ENCODE measurements around the gene AK9.

Gene AK9

DNA sequence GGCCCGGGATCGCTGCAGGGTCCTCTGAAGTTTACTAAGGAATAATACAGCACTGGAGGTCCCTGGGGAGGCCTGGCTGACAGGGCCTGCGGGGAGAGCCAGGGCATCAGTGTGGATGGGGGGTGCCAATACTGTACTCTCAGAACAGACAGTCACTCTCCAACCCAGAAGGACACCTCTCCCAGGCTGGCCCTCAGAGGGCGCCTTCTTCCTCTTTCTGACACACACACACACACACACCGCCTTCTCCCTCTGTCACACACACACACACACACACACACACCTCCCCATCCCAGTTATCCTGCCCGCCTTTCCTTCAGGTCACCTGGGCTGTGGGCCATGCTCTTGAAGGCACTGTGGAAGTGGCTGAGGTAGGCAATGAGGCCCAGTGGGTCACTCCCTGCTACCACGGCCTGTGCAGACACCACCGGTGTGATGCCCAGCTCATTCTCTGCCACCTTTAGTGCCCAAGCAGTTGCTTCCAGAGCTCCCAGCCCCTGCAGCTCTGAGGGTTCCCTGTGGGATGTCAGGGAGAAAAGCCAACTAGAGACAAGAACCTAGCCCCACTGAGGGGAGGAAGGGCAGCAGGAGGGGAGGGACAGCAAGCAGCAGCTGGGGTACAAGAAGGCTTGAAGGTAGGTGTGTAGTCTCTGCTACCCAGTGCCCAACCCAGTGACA lies 243.0 kb downstream of the AK9 start:
- Histone ChIP-seq H3K27ac (ENCODE audit: low read length) (0 out of 2 replicates have a peak overlapping the region, but pooled peaks have one; percentile 28), H3K4me3 (ENCODE audit: low read depth in 1 of 2, low read length in 2 of 2) (no peak overlapping the region), H3K79me2 (ENCODE audit: insufficient read depth, low read length) (no peaks in the 10 kb centered on the region), H3K4me2 (ENCODE audit: insufficient read depth, low read length) (no peak overlapping the region), H3K9me3 (ENCODE audit: insufficient read depth, low read length, severe bottlenecking) (no peaks in the 10 kb centered on the region), H3K36me3 (ENCODE audit: insufficient read depth, low read length) (peaks cover 63% of the 10 kb centered on the region), H3K9ac (ENCODE audit: low read depth, low read length) (no peak overlapping the region), H4K20me1 (ENCODE audit: insufficient read depth, low read length) (peaks cover 8% of the 10 kb centered on the region), H3K4me1 (ENCODE audit: insufficient read depth, low read length) (peaks cover 13% of the 10 kb centered on the region), H3K27me3 (ENCODE audit: insufficient read depth, low read length, poor library complexity) (no peaks in the 10 kb centered on the region), H2AFZ (ENCODE audit: low read depth, low read length) (no peak overlapping the region)
- no peak for DNase-seq
- peak; percentile 35; the same call in 1 of the 3 replicates for ATAC-seq (ENCODE audit: insufficient read depth, low read depth)
- TF ChIP-seq, protein P1, sequence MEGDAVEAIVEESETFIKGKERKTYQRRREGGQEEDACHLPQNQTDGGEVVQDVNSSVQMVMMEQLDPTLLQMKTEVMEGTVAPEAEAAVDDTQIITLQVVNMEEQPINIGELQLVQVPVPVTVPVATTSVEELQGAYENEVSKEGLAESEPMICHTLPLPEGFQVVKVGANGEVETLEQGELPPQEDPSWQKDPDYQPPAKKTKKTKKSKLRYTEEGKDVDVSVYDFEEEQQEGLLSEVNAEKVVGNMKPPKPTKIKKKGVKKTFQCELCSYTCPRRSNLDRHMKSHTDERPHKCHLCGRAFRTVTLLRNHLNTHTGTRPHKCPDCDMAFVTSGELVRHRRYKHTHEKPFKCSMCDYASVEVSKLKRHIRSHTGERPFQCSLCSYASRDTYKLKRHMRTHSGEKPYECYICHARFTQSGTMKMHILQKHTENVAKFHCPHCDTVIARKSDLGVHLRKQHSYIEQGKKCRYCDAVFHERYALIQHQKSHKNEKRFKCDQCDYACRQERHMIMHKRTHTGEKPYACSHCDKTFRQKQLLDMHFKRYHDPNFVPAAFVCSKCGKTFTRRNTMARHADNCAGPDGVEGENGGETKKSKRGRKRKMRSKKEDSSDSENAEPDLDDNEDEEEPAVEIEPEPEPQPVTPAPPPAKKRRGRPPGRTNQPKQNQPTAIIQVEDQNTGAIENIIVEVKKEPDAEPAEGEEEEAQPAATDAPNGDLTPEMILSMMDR (IDR thresholded peaks at IDR 0.05; ENCODE audit: borderline replicate concordance, extremely low read depth, low read length, poor library complexity, severe bottlenecking): peak; percentile 11
- no peak for TF ChIP-seq EZH2 (IDR thresholded peaks at IDR 0.05; ENCODE audit: borderline replicate concordance, low read depth, low read length, severe bottlenecking)

DNA sequence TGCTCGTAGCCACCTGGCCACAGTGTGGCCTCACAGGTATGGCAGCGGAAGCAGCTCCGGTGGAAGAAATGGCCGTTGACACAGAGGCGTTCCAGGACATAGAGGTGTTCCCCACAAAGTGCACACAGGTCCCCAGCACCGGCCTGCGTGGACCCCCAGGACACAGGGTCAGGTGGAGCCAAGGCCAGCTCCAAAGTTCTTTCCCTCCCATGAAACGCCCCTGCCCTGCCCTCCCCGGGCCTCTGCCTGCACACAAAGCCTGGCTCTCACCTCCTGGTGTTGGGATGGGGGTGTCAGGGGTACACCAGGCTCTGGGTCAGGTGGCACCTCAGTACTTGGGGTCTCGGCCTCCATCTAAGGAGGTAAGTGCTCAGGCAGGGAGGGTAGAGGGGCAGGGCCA lies 243.9 kb downstream of the AK9 start:
- peaks cover 65% of the 10 kb centered on the region for H3K36me3 ChIP-seq (ENCODE audit: insufficient read depth, low read length)
- ATAC-seq (ENCODE audit: insufficient read depth, low read depth): no peak
- no peak overlapping the region for H3K4me3 ChIP-seq (ENCODE audit: low read depth in 1 of 2, low read length in 2 of 2)
- no peak overlapping the region for H2AFZ ChIP-seq (ENCODE audit: low read depth, low read length)
- peaks cover 22% of the 10 kb centered on the region for H3K4me1 ChIP-seq (ENCODE audit: insufficient read depth, low read length)
- DNase-seq: no peak
- H4K20me1 ChIP-seq (ENCODE audit: insufficient read depth, low read length): peaks cover 12% of the 10 kb centered on the region
- no peak overlapping the region for H3K4me2 ChIP-seq (ENCODE audit: insufficient read depth, low read length)
- no peaks in the 10 kb centered on the region for H3K27me3 ChIP-seq (ENCODE audit: insufficient read depth, low read length, poor library complexity)
- no peaks in the 10 kb centered on the region for H3K9me3 ChIP-seq (ENCODE audit: insufficient read depth, low read length, severe bottlenecking)
- no peak overlapping the region for H3K9ac ChIP-seq (ENCODE audit: low read depth, low read length)
- no peaks in the 10 kb centered on the region for H3K79me2 ChIP-seq (ENCODE audit: insufficient read depth, low read length)
- TF ChIP-seq, protein P1 (IDR thresholded peaks at IDR 0.05; ENCODE audit: borderline replicate concordance, extremely low read depth, low read length, poor library complexity, severe bottlenecking): no peak
- no peak for TF ChIP-seq EZH2 (IDR thresholded peaks at IDR 0.05; ENCODE audit: borderline replicate concordance, low read depth, low read length, severe bottlenecking)
- H3K27ac ChIP-seq (ENCODE audit: low read length): no peak overlapping the region

DNA sequence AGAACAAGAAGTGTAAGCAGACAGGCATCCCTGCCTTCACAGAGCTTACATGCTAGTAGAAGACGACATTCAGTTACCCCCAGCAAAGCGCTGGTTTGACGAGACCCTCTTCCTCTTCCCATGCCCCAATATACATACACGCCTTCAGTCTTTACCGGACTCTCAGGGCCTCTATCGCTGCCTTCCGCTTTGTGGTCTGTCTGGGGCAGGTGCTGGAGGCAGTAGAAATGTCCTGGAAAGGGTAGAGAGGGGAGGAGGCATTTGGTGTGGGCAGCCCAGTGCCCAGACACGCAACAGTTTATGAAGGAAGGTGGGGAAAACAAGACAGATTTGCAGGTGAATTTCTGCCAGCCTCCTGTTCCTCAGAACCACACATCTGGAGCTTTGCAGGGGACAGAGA lies 244.5 kb downstream of the AK9 start:
- H3K27me3 ChIP-seq (ENCODE audit: insufficient read depth, low read length, poor library complexity): no peaks in the 10 kb centered on the region
- no peak overlapping the region for H2AFZ ChIP-seq (ENCODE audit: low read depth, low read length)

More for the DNA sequence above, 244.5 kb downstream of the AK9 start:
- Histone ChIP-seq H3K9me3 (ENCODE audit: insufficient read depth, low read length, severe bottlenecking) (no peaks in the 10 kb centered on the region), H3K4me3 (ENCODE audit: low read depth in 1 of 2, low read length in 2 of 2) (no peak overlapping the region), H3K4me2 (ENCODE audit: insufficient read depth, low read length) (no peak overlapping the region), H3K79me2 (ENCODE audit: insufficient read depth, low read length) (peaks cover 1% of the 10 kb centered on the region; the same call in 1 of the 2 replicates), H3K4me1 (ENCODE audit: insufficient read depth, low read length) (peaks cover 28% of the 10 kb centered on the region), H3K9ac (ENCODE audit: low read depth, low read length) (no peak overlapping the region), H4K20me1 (ENCODE audit: insufficient read depth, low read length) (peaks cover 16% of the 10 kb centered on the region), H3K36me3 (ENCODE audit: insufficient read depth, low read length) (peaks cover 62% of the 10 kb centered on the region), H3K27ac (ENCODE audit: low read length) (no peak overlapping the region)
- DNase-seq (no peak), ATAC-seq (ENCODE audit: insufficient read depth, low read depth) (no peak)
- TF ChIP-seq, protein P1 (IDR thresholded peaks at IDR 0.05; ENCODE audit: borderline replicate concordance, extremely low read depth, low read length, poor library complexity, severe bottlenecking): no peak
- TF ChIP-seq EZH2 (IDR thresholded peaks at IDR 0.05; ENCODE audit: borderline replicate concordance, low read depth, low read length, severe bottlenecking): no peak

Measured in DND-41 (cell line).